Stimulated activated CD4-positive, alpha-beta T cell treated with anti-CD3 and anti-CD28 coated beads, Interleukin-4, amount 100 ng/mL, for 24 hours (primary cell): ENCODE measurements around the gene ZBTB21.
"Not testable (repeated sequence)": the region's sequence is repeated elsewhere in the genome, so short reads cannot be mapped to it uniquely, and the experiment has no call there.

Source experiments
- DNase-seq: peaks from one replicate; pipeline ENCODE4 v3.0.0-alpha.2; 2020

ZBTB21 gene

DNA sequence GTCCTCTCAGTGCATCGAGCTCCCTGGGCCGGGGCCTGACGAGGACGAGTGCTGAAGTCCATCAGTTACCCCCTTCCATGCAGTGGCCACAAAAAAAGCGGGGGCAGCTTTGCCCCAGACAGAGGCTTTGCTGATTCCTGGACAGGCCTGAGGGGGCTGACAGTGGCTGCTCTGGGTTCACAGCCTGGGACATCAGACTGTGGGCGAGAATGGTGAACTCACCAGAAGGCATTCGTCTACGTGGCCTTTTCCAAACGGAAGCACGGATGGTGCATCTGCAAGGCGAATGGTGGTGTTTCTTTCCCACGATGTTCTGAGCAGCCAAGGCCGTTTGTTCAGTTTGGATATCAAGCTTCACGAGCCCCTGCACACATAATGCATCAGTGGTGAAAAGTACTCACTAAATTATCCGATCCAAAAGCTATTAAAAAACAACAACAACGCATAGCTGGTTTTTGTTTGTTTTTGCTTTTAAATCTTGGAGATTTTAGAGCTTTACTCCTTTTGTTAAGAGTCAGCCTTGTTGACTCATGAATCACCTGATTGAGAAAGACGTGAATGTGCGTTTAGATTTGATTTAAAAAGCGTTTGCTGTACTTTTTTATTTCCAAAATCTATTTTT lies 6.3 kb upstream of the ZBTB21 start:
- DNase-seq = no peak

DNA sequence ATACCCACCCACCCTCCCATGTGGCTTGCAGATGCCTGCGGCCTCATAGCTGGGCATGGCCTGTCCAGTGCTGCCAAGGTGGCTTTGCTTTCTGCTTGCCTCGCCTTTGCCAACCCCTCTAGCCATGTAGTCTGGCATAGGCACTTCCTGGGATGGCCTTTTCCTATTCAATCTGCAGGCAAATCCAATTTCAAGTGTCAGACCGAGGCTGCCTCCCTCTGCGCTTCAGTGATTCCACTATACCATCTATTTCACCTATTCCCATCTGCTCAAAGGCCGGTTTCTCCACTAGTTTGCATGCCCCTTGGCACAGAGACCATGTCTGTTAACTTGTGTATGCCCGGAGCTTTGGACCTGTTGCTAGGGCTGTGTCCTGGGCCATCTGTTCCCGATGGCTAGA lies 3.8 kb upstream of the ZBTB21 start:
- no peak for DNase-seq

DNA sequence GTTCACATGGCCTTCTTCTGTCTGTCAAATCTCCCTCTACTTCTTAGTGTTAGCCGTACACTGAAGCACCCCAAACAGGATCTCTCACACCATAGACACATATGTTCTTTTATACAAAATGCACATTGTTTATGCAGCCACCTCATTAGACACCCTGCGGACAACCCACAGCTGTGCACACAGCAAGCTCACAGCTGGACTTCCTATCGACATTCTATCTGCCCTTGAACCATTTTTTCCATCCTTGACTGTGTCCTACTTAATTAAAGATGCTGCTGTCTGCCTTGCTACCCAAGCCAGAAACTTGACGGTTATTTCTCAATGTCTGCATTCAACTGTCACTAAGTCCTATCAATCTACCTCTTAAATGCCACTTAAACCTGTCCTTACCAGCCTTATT lies 3.2 kb upstream of the ZBTB21 start:
- DNase-seq = no peak

DNA sequence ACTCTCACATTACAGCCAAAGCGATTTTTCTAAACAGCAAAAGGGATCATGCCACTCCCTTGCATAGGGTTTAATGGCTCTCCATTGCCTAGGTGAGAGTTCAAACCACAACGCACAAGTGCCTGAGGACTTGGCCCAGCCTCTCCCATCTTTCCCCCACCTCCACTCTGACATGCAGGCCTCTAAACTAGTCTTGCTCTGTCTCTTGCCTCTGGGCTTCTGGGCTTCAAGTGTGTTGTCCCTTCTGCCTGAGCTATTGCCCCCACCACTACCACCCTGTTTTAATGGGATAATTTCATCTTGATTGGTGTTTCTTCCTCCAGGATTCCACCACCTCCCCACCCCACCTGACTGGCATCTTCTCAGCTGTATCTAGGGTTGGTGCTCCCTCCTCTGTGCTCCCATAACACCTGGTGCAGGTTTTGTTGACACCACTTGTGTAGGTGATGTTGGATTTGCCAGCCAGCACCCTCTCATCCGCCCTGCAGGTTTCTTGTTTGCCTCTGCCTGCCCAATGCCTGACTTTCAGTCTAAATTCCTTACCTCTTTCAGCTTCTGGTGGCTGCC lies 2.7 kb upstream of the ZBTB21 start:
- DNase-seq = no peak

DNA sequence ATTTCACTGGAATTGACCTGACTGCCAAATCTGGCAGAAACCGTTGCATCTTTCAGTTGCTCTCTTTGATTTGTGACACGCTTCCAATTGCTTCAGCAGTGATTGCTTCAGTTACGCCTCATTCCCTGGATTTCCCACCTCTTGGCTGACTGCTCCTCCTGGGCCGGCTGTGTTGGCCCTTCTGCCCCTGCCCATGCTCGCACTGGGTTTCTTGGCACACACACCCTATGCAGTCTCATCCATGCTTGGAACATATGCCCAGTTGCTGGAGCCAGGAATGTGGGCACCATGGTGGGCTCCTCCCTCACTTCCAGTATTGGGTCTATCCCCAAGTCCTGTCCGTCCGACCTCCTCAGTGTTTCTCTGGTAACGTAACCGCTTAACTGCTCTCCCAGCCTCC lies 2.2 kb upstream of the ZBTB21 start:
- no peak for DNase-seq

DNA sequence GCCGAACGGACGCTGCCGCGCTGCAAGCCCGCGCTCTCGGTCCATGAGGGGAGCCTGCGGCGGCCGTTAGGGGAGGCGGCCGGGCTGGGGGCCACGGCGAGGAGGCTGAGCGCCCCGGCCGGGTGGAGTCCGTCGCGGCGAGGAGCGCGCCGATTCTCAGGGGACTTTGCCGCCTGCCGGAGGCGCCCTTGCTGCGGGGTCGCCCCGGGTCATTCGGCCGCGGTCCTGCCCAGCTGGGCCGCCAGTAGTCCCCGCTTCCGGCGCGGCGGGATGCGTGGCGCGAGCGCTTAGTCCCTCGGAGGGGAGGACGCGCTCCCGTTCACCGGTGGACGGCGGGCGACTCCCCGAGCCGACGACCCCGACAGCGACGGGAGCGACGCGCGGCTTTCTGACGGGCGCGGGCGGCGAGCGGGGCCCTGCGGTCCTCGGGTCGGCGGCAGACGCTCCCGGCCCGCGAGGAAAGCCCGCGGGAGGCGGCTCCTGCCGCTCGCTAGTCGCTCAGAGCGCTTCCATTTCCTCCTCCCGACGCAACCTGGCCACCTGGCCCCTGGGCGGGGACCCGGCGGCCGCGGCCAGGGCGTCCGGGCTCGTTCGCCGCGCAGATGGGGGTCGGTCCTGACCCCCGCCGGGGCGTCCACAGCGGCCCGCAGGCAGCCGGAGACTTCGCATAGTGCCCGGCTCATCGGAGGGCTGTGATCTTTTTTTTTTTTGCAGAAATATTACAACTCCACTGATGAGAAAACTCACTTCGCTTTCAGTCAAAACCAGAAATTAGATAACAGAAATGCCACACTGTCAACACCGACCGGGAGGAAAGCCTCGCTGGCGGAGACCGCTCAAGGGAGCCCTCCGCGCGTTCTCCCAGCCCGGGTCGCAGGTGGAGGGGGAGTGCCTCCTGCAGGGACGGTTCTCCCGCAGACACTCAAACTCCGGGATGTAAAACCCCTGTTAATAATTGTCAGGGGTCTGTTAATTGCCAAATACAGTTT lies 641 bp upstream of the ZBTB21 start:
- DNase-seq = peak; percentile 31

DNA sequence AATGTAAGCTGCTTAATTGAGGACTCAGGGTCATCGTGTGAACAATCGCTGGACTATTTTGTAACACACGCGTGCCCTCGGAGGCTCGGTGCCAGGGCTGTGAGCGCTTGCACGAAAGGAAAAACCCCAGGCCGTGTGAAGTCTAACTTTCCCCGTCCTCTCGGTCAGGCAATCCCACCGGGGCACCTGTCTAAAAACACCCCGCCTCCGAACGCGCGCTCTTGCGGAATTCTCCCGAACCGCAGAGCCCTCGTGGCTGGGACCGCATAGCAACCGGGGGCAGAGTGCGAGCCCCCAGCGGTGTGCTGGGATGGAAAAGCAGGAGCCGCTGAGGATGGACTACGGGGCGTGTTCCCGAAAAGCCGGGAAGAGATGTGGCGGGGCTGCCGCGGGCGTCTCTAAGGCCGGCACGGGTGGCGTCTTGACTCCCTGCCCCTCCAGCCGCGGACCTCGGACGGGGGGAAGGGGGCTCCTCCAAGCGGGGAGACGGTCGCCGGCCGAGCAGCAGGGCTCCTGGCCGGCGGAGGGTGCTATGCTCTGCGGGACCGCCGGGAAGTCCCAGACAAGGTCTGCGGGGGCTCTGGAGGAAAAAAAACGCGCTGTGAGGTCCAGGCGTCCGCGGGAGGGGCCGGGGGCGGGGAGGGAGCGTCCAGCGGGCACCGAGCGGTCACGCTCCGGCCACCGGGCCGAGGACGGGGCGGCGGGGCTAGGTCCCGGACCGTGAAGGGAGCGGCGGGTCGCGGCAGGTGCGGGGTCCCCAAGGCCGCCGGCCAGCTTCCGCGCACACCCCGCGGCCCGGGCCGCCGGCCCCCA lies 936 bp downstream of the ZBTB21 start:
- peak; percentile 75 for DNase-seq

DNA sequence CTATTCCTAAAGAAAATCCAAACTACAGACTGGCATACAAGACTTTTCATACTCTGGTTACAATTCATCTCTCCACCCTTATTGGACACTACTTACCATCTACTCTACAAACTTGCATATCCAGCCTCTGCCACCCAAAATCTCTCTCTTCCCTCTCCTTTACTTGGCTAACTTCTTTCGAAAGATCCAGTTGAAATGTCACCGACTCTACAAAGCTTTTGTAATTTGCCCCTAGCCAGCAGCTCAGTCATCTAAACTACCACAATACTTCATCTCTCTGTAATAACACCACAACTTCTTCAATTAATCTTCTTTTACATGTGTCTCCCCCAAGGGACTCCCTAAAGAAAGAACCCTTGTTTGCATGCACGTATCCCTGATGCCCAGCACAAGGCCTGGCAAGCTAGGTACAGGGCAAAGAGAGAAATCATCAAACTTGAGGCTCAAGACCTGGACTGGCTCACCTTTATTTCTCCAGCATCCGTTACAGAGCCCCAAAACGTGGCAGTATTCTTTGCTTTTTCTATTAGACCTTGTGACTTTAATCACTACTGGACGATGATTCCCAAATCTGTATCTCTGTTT lies 2.7 kb downstream of the ZBTB21 start:
- no peak for DNase-seq

DNA sequence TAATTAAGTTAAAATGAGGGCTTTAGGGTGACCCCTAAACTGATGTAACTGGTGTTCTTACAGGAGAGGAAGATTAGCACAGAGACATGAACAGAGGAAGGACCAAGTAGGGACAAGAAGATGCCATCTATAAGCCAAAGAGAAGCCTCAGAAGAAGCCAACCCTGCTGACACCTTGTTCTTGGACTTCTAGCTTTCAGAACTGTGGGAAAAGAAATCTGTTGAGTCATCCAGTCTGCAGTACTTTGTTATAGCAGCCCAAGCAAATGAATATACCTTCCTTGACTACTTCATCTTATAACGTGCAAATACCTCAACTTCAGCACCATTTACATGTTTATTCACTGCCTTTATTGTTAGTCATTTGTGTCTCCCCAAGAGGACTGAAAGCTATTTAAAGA lies 3.4 kb downstream of the ZBTB21 start:
- no peak for DNase-seq

DNA sequence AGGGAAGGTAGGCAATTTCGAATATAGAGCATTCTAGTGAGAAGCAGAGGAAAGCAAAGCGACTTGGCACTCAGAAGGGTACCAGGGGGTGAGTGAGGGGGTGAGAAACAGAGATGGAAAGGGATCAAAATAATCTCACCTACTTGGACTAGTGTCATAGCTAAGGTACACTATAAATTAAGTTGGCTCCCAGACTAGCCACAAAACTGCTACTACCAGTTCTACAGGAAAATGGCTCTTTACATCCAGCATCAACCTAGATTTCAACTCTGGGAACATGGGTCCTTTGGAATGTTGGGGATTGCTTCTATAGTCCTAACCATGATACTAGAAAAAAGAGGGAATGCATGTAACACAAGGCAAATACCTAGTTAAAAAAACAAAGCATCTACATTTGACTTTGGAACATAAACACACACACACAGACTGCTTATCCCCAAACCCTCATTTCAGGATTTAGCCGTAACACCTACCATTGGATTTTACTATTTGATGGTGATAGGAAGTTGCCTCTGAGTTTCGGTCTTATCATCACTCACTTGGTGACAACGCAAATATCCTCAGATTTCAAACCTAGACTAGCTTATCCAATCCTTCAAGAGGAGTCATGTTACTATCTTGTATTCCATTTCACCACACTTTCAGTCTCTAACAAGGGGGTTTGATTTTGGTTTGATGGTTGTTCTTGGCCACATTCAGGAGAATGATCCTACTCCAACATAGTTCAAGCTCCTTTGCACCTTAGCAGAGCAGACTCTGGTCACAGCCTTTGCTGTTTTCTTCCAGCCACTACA lies 5.6 kb downstream of the ZBTB21 start:
- DNase-seq = no peak

DNA sequence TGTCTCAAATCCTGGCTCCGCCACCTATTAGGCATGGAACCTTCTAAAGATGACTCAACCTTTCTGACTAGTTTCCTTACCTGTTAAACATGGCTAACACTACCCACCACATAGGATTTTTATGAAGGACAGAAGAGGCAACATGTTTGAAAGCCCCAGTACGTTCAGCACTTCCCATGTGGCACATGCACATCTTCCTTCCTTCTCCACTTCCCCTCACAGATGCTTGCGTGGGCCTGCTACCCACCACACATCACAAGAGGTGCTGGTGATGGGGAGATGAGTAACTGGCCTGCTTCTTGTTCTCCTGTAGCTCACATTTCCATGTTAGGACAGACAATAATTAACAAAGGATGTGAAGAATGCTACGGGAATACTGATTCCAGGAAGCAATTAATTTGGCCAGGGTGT lies 7.1 kb downstream of the ZBTB21 start:
- DNase-seq = peak; percentile 62

DNA sequence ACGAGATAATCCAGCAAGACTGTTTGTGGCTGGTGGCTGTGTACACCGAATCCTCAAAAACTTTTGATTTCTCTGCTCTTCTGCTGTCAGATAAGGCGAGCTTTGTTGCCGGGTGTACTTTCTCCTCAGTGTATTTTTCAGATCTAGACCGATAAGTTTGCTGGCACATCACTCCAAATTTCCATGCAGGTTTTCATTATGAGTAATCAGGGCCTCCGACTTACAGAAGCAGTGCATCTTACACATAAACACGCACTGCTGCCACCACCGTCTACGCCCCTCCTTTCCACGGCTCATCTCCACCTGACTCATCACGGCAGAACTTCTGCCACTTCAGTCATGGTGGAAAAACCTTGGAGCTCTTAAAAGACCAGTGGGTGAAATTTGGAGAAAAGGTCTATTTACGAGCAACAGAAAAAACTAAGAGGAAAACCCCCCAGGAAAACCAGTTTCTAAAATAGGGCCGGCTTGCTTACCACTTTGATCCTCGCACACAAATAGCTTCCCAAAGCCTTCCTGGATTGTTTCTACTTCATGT lies 7.7 kb downstream of the ZBTB21 start:
- DNase-seq = peak; percentile 86

DNA sequence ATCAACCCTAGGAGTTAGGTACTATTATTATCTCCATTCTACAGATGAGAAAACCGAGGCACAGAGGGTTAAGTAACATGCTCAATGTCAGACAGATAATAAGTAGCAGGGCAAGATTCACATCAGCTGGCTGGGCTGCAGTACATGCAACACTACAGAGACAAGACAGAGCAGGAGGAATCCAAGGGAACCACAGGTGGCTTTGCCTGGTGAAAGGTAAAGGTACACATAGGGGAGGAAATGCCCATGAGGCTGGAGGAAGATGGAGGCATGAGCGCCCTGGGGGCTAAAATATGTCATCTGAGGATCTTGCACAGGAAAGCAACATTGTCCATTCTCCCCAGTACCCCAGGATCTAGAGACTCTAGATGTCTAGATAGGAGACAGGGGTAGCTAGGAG lies 8.4 kb downstream of the ZBTB21 start:
- DNase-seq = no peak

DNA sequence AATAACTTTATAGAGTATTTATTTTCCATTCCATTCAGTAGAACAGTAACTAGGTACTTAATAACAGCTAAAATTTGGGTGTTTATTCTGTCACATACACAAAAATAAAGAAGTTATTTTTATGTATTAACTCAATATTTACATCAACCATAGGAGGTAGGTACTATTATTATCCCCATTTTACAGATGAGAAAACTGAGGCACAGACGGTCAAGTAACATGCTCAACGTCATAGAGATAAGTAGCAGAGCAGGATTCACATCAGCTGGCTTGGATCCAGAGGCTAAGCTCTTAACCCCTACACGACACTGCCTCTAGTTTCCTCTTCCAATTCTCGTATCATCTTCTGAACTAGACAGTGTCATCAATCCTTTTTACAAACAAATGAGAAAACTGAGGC lies 9.3 kb downstream of the ZBTB21 start:
- DNase-seq = no peak

DNA sequence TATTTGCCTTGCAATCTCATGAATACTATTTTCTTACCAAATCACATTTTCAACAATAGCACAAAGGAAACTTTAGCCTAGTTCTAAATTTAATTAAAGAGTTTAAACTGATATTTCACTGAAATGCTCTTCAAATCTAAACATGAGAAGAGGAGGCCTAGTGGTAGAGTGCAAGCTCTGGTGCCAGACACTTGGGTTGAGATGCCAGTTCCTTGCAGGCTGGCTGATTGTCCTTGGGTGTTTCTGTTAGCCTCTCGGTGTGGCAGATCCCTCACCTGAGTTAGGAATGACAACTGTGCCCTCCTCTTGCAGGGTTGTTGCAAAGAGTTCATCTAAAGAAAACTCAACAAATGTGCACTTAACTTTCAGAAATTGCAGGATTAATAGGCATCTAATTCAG lies 12.5 kb downstream of the ZBTB21 start:
- no peak for DNase-seq

DNA sequence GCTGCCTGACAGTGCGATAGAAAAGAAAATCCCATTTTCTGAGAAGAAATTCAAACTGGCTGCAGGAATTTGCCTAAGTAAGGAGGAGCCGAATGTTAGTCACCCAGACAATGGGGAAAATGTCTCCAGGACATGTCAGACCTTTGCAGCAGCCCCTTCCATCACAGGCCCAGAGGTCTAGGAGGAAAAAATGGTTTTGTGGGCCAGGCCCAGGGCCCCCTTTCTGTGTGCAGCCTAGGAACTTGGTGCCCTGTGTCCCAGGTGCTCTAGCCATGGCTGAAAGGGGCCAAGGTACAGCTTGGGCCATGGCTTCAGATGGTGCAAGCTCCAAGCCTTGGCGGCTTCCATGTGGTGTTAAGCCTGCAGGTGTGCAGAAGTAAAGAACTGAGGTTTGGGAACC lies 14.6 kb downstream of the ZBTB21 start:
- DNase-seq = no peak

DNA sequence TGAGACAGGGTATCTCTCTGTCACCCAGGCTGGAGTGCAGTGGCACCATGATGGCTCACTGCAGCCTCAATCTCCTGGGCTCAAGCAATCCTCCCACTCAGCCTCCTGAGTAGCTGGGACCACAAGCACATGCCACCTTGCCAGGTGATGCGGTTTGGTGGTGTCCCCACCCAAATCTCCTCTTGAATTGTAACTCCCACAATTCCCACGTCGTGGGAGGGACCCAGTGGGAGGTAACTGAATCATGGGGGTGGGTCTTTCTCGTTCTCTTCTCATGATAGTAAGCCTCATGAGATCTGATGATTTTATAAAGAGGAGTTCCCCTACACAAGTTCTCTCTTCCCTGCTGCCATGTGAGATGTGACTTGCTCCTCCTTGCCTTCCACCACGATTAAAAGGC lies 15.5 kb downstream of the ZBTB21 start:
- DNase-seq = not testable (repeated sequence)

DNA sequence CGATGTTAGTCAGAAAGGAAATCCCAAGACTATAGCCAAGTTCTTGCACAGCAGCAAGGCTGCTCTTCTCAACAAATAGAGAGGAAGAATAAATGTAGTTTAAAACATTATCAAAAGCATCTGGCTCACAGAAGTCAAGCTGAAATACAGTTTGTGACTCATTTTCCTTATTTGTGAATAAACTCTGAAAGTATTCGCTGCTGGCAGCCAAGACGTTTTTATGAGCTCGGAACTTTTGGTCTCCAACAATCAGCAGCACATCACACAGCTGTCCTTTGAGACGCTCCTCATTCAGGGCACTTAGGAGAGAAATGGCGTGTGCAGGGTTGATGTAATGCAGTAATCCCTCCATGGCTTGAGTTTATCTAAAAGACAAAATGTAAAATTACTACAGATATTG lies 16.4 kb downstream of the ZBTB21 start:
- no peak for DNase-seq

DNA sequence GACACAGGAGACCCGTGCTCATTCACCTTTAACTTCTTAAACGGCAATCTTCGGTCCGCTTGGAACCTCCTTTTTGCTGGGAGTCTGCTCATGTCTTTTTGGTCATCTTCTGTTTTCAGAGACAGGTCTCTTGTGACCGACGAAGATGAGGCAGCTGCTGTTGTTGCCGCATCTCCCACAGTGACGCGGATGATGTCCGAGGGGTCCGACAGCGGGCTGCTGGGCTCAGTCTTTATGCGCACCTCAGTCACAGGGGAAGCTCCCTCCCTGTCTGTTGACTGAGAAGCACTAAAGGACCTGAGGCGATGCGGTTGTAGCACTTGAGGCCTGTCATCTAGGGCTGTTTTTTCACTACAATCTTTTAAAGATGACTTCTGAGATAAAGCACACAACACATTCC lies 17.6 kb downstream of the ZBTB21 start:
- DNase-seq = no peak

DNA sequence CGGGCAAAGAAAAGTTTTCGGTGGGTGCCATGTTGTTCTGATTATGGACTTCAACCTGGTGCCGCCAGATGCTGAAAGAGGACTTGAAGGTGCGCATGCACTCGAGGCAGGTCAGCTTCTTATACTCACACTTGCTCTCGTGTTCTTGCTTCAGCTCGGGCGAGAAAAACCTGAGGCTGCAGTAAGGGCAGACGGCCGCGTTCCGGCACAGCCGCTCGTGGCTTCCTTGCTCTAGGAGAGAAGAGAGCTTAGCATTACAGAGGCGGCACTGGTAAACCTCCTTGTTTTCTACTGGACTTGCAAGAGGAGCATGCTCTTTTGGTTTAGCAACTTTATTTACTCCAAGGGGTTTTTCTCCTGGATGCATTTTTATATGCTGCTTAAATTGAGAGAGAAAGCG lies 18.5 kb downstream of the ZBTB21 start:
- DNase-seq = no peak

DNA sequence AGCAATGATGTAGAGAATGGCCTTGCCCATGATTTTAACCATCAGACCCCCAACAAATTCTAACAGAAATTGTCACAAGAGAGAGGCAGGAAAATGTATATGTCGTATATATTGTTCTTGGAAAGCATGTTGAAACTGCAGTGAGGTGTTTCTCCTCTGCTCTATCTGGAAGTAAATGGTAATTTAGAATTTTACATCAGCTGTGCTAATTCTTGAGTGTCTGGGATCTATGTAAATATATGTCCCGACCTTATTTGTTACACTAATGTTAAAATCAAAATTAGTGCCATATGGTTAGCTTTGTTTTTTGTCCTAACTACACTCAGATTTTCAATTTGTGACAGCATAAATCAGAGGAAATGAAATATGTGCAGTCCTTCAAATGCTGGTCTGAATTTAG lies 20.5 kb downstream of the ZBTB21 start:
- no peak for DNase-seq

DNA sequence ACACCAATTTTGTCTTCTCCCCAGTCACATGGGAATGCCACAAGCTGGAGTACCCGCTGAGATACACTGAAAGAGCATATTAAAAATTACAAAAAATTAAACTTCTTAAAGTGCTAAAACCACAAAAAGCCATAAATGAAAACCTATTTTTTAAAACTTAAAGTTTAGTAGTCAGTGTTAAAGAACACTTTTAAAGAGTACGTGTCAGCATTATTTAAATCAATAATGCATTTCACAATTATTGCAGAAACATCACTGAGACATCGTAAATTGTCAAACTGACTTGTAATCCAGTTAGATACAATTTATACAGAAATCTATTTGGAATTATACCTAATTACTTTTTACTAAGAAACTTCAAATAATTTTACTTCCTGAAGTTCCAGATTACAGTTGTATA lies 22.9 kb downstream of the ZBTB21 start:
- DNase-seq = no peak
